Anterior cingulate cortex (tissue), 58 donors: ENCODE data around the gene ADARB2.
A peak's percentile ranks its signal among the peaks of the same experiment; 100 is the strongest.

Experiments used
- DNase-seq, 58 donors: peaks; one replicate each; lab custom pipeline; 2025; lab: John Stamatoyannopoulos, UW

ADARB2 gene

DNA sequence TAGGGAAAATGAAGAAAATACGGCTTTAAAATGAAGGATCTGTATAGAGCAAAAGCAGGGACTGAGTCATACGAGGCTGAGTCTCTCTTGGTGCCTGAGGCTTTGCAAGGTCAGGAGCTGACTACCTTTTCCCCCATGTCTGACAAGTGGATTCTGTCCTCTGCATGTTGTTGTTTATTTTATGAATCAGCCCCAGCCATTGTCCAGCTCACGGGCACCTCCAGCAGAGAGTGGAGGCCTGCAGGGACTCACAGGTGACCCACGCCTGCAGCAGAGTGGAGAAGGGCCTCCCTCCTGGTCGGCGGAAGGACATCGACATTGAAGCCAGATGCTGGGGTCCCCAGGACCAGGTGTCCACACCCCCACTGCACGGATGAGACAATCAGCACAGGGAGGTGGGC, 447.3 kb downstream of the ADARB2 start:
- DNase-seq = no peak

DNA sequence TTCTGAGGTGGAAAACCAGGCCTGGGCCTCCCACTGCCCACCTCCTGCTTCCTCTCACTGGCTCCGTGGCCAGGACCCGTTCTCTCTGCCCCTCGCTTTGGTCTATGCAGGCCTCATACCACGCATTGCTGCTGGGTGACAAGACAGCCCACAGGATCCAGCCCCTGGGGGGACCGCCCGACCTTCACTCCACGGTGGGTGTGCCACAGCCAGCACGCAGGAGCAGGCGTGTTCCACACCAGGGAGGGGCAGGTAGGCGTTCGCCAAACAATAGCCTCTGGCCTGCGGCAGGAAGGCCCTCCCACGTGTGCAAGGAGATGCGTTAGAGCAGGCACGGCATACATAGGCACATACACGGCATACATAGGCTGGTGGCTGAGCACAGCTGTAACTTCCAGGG, 447.7 kb downstream of the ADARB2 start:
- no peak for DNase-seq

GRCh38 chr10:1287971-1288401, 449.3 kb downstream of the ADARB2 start:
- DNase-seq = peak in 3 of 58 donors; percentile 10 to 33 (median 16)

GRCh38 chr10:1287487-1287886, 449.8 kb downstream of the ADARB2 start:
- no peak for DNase-seq

GRCh38 chr10:1284076-1284475, 453.2 kb downstream of the ADARB2 start:
- no peak for DNase-seq

GRCh38 chr10:1281405-1281782, 455.9 kb downstream of the ADARB2 start:
- no peak for DNase-seq

GRCh38 chr10:1280466-1281404, 456.6 kb downstream of the ADARB2 start:
- DNase-seq = no peak

DNA sequence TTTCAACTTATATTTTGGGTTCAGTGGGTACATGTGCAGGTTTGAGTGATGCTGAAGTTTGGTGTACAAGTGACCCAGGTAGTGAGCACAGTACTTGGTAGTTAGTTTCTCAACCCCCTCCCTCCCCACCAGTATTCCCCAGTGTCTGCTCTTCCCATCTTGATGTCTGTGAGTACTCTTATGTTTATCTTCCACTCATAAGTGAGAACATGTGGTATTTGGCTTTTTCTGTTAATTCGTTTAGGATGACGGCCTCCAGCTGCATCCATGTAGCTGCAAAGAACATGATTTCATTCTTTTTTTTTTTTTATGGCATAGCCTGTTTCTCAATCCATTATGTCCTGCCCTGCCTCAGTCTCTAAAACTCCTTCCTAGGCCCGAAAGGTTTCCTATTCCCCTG, 459.0 kb downstream of the ADARB2 start:
- DNase-seq = no peak

DNA sequence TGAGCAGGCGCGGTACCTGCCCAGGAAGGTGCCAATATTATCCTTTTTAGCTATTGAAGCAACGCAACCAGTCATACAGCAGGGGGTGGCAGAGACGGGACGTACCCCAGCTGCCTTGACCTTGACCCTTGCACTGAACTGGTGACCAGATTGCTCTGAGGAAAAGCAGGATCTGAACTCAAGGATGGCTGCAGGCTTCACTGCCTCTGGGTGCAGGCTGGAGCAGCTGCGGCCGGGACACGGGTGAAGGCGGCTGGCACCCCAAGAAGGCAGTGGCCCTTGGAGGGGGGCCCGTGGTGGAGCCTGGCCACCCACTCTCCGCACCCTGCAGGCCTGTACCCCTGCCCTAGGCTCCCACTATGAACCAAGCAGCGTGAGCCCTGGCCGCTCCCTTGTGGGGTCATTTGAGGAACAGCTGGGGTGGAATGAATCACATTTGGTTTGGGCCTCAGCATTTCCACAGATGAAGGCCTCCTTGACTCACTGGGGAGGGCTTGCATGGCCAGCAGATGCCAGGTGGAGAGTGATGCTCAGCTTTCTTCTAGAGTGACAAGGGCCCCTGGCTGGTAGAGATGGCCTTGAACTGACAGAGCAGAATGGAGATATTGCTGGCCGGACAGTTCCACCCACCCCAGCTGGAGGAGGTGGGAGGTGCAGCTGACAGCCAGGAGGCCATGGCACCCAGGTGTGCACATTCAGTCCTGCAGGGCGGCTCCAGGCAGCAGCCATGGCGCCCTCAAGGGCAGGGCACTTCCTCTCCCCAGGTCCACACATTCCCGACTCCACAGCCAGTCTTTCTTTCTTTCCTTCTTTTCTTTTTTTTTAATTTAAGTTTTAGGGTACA, 462.4 kb downstream of the ADARB2 start:
- DNase-seq = no peak

DNA sequence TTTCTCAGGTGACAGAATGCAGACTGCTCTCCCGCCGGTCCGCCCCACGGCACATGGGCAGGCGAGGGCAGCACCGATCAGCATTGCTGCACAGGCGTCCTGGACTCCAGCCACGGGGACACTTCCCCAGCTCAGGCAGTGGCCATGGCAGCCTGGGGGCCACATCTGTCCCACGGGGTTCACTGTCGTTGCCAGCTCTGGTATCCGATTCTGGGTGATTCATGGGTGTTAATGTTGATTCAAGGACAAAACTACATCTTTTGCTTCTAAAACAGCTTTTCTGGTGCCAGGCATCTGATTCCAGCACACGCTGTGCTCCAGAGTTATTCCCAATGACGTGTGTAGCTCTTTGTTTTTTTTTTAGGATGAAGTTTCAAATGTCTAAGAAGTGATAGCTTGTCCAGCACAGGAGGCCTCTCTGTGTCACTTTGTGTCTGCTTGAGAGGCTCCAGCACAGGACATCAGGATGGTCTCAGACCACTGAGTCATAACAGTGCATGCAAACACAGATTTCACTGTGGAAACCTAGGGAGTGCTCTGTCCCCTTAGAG, 463.1 kb downstream of the ADARB2 start:
- peak in 15 of 58 donors; percentile 17 to 41 (median 25) for DNase-seq

- DNase-seq = no peak
Observed at GRCh38 chr10:1273372-1274105, 463.8 kb downstream of the ADARB2 start.

DNA sequence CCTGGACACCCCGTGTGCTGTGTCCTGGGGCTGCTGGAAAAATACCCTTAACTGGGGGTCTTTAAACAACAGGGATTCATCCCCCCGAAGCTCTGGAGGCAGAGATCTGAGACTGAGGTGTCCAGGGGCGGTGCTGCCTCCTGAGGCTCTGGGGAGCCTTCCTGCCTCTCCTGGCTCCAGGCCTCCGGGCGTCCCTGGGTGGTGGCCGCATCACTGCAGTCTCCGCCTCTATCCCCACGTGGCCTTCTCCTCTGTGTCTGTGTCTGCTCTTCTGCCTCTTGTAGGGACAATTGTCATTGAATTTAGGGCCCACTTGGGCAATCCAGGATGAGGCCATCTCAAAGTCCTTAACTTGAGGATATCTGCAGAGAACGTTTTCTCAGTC, 464.6 kb downstream of the ADARB2 start:
- DNase-seq = no peak

GRCh38 chr10:1272079-1272776, 465.1 kb downstream of the ADARB2 start:
- DNase-seq = no peak

GRCh38 chr10:1270906-1271305, 466.4 kb downstream of the ADARB2 start:
- no peak for DNase-seq

GRCh38 chr10:1270490-1270889, 466.8 kb downstream of the ADARB2 start:
- no peak for DNase-seq

DNA sequence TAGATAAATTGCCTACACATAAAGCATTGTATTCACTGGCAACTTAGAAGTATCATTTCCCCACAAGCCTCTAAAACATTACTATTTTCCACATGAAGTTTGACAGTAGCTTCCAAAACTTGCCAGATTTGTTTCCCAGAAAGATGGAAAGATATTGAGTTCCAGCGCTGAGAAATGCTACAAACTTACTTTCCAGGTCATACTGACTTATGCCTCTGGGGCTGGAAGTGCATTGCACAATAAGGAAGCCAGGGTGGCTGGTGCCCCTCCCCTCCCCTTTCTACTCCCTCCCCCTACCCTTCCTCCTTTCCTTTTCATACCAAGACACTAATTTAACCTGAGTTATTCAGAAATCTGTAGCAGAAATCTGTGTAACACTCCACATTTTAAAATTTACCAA, 468.5 kb downstream of the ADARB2 start:
- no peak for DNase-seq

DNA sequence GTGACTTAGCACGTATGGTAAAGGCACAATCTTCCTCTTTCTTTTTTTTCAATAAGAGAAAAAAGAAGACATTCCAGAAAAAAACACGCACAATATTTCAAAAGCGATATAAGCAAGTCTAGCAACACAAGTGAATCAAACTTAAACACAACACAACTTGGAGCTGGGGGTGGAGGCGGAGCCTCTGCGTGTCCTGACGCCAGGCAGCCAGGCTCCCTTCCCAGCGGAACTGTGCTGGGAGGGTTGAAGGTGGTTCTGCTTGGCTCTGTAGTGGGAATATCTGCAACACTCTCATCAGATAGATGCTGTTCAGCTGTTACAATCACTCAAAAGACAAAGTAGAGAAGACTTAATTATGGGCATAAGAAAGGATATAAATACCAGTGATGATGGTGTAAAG, 469.8 kb downstream of the ADARB2 start:
- DNase-seq = no peak

- no peak for DNase-seq
Observed at GRCh38 chr10:1267148-1267547, 470.2 kb downstream of the ADARB2 start.

DNA sequence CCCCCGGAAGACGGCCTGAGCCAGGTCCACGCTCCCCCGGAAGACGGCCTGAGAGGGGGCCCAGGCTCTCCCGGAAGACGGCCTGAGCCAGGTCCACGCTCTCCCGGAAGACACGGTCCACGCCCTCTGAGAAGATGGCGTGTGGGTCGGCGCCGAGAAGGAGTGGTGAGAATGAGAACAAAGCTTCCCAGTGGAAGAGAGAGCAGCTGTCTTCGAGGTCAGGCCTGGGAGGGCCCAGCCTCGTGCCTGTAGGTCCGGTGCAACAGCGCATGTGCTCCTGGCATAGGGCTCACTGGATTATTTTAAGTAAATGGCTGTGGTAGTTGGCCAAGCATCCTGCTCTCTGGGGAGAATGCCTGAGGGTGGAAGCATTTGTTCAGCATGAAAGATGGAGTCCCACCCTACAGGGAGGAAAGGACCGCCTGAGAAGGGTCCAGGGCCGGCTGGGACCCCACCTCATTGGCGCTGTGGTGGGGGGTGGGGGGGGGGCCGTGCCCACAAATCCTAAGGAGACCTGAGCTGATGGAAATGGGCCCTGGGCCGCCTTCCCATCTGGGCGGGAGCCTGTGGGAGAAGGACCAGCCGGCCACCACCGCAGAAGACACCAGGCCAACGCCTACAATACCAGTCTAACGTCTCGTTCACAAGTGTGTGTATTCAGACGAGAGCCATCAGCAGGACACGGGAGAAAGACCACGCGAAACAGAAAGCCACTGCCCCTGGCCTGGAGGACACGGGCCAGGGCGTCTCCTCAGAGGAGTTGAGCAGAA, 471.1 kb downstream of the ADARB2 start:
- DNase-seq = no peak
